ENCODE results near the gene ATF6B.
A peak's percentile ranks its signal among the peaks of the same experiment; 100 is the strongest.
"Not testable (repeated sequence)": the region's sequence is repeated elsewhere in the genome, so short reads cannot be mapped to it uniquely, and the experiment has no call there.

Gene ATF6B

GRCh38 chr6:32107406-32107805, 20.6 kb downstream of the ATF6B start:
- no peak for DNase-seq (ENCODE audit: low read depth)

GRCh38 chr6:32105433-32105832, 22.6 kb downstream of the ATF6B start:
- DNase-seq (ENCODE audit: low read depth), result no peak

- no peak for DNase-seq (ENCODE audit: low read depth)
These were observed 25.8 kb downstream of the ATF6B start for GRCh38 chr6:32102255-32102654.

- not testable (repeated sequence) for DNase-seq (ENCODE audit: low read depth)
These were observed 27.8 kb downstream of the ATF6B start for GRCh38 chr6:32100251-32100650.

DNA sequence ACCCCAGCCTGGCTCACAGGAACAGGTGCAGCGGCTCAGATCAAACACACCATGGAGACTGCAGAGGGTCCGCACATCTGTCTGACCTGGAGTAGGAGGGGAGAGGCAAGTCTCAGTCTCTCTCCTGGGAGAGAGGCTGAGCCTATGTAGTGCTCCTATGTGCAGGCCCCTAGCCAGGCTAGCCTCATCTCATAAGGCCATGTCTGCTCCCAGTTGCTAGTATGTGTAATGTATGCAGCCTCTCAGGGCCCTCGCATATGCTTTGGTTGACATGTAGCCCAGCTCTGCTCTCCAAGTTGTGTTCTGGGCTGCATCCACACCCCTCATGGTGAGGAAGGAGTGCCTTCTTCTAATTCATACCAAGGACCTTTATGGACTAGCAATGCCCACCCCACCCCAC, 30.7 kb downstream of the ATF6B start:
- no peak for DNase-seq (ENCODE audit: low read depth)

DNA sequence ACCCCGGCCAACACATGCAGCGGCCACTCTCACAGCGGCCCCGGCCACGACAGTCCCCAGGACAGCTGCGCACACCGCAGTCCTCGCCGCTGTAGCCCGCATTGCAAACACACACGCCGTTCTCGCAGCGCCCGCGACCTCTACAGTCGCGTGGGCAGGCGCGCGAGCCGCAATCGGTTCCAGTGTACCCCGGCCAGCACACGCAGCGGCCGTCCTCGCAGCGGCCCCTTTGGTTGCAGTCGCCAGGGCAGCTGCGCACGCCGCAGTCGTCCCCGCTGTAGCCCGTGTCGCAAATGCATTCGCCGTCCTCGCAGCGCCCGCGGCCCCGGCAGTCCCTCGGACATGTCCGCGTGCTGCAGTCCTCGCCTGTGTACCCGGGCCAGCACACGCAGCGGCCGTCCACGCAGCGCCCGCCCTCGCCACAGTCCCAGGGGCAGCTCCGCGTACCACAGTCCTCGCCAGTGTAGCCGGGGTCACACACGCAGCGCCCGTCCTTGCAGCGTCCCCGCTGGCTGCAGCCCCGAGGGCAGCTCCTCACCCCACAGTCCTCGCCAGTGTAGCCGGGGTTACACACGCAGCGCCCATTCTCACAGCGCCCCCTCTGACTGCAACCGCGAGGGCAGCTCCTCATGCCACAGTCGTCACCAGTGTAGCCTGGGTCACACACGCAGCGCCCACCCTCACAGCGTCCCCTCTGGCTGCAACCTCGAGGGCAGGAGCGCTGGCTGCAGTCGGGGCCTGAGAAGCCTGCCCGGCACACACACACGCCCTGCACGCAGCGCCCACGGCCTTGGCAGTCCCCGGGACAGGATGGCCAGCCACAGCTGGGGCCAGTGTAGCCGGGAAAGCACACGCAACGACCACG, 31.4 kb downstream of the ATF6B start:
- no peak for DNase-seq (ENCODE audit: low read depth)

GRCh38 chr6:32096087-32096393, 32.0 kb downstream of the ATF6B start:
- no peak for DNase-seq (ENCODE audit: low read depth)

DNA sequence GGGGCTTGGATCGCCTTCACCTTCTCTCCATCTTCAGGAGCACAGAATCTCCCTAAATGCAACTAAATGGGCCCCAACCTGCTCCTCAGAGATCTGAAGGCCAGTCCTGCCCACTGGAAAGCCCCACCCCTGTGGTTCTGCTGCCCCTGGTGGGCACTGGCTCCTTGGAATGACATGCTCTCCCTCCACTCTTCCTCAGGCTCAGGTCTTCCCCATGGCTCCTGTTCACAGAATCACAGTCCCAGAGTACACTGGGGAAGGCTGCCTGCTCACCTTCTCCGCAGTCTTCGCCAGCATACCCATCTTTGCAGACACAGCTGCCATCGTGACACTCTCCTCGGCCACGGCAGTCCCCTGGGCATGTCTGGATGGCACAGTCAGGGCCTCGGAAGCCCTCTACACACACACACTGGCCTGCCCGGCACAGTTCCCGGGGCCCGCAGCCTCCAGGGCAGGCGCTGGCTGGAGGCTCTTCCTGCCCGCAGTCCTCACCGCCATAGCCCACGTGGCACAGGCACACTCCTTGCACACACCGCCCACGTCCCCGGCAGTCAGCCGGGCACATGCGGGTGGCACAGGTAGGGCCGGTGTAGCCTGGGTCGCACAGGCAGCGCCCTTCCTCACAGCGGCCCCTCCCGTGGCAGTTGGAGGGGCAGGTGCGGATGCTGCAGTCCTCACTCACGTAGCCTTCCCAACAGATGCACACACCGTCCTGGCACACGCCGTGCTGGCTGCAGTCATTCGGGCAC, 32.5 kb downstream of the ATF6B start:
- DNase-seq (ENCODE audit: low read depth), result no peak

DNA sequence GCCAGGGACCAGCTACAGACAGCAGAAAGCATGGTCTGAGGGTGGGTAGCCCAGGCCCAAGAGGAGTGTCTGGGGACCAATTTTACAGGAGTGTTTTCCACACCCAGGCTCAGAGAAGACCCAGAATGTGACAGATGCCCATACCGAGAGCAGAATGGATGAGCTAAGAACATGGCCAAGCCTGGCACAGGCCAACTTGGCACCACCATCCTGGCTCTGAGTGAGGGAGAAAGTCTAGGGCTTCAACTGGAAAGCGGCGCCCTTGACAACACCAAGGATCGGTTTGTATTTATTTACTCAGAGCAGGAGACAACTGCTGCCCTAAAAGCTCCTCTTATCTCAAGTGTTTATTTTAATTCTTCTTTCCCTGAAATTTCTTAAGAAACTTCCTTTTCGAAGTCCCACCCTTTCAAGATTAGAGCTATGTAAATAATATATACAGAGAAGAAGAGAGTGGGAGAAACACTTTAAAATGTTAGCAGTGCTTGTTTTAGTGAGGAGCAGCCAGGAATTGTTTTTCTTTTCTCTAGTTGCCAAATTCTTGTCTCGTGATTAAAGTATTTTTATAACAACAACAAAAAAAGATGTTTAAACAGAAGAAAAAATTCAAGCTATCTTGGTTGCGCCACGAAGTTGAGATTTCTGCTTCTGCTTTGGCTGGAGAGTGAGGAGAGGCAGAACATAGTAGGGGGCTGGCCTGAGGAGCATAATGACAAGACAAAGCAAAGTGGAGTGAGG, 35.1 kb downstream of the ATF6B start:
- DNase-seq (ENCODE audit: low read depth), result no peak

- DNase-seq (ENCODE audit: low read depth), result no peak
These were observed 38.8 kb downstream of the ATF6B start for GRCh38 chr6:32089082-32089828.

DNA sequence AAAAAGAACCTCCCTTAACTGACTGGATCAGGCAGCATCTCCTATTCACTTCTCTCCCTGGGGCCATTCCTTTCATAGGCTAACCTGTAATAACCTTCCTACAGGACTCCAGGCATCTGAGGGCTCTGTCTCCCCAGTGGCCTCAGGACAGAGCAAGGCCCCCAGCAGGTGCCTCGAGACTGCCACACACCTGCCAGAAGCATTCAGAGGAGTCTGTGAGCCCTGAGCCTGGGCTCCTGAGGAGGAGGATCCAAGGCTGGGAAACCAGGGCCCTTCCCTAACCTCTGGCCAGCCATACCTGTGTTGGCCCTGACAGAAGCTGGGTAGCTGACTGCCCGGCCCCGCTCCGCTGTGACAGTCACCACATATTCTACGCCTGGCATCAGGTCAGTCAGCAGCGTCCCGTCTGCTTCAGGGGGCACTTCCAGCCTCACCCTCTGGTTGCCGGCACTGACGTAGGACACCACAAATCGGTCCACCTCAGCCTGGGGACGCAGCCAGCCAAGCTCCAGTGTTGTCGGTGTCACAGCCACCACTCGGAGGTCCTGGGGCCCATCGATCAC, 39.5 kb downstream of the ATF6B start:
- no peak for DNase-seq (ENCODE audit: low read depth)

DNA sequence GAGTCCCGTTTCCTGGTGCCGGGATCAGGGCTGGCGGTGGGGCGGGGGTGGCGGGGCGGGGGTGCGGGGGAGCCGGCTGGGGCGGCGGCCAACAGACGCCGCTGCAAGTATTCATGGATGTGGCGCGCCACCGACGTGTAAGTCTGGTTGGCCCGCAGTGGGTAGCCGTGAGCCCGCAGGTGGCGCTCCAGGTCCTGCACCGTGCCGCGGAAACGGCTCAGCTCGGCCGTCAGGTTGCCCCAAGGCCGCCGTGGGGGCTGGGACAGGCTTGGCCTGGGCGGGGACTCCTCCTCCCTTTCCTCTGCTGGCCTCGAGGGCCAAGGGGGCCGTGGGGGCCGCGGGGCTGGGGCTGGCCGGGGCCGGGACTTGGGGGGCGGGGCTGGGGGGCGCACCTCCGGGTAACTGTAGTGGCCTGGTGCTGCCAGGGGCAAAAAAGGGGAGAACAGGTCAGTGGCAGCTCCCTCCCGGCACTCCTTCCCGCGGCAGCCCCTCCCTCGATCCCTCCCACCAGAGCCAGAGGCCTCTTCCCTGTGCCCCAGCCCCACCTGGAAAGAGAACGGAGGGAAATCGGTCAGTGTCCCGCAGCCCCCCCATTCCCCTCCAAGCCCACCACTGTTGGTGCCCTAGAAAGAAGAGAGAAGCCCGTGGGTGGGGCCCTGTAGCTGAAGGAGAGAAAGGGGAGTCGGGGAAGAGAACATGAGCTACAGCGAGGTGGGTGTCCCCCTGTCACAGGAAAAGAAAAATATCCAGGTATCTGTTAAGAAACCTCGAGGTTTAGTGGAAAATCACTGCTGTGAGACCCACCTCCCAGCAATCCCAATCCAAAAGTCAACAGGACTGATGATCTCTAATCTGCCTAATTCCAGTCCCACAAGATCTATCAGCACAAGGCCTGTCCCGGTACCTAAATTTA, 40.2 kb downstream of the ATF6B start:
- peak; percentile 40 for DNase-seq (ENCODE audit: low read depth)

DNA sequence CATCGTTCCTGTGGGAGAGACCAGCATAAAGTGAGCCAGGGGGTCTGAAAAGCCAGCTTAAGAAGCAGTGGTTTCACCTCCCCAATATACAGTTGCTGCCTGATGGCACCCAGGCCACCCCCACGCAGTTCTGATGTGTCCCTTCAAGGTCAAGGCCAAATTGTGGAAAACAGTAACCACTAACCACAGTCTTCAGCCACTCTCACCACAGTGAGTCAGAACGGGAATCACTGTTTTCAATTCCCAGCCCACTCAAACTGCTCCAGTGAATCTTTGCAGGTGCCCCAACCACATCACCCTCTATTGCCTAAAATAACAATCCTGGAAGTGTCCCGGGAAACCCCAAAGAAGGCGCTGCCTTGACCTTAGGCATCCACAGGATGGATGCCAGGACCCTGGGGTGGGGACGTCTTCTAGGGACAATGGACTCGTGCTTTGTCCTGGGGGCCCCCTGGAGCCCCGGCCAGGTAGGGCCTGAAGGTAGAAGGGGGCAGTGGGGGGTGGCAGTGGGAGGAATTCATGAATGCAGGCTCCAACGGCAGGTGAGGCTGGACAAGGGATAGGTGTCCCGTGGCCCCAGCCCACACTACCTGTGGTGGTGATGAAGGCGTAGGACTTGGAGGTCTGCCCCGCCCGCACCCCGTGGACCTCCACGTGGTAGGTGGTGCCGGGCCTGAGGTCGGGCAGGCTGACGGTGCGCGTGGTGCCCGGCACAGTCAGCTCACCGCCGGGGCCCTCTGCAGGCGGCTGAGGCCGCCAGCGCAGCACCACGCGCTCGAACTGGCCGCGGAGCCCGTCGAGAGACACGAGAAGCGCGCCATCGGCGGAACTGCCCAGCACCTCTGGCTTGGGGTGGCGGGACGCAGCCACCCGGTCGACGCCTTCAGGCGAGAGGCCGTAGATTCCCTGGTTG, 41.1 kb downstream of the ATF6B start:
- DNase-seq (ENCODE audit: low read depth), result no peak

DNA sequence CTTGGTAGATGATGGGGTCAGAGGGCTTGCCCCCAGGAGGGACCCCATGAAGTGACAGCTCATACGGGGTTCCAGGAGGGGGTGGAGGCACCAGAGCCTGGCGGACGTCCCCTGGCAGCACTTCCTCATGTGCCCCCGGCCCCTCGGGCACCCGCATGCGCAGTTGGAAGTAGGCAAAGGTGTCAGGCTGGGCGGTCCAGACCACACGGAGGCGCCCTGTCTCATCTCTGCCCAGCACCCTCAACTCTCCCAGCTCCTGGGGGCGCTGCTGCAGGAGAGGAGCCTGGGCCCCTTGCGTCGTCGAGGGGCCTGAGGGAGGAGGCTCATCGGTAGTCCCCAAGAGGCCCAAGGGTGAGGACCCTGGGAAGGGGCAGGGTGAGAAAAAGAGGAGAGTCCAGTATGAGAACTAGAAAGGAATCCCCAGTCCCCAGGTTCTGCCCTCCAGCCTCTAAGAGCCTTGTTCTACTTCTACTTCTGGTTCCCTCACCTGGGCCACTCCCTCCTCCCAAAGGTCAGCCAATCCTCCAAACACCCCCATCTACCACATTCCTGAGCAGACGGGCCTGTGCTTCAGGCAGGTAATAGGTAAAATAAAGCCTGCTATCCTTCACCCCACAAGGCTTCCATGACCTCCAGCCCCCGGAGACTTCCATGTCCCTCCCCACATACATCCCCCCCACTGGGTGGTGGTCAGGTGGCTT, 42.1 kb downstream of the ATF6B start:
- no peak for DNase-seq (ENCODE audit: low read depth)

DNA sequence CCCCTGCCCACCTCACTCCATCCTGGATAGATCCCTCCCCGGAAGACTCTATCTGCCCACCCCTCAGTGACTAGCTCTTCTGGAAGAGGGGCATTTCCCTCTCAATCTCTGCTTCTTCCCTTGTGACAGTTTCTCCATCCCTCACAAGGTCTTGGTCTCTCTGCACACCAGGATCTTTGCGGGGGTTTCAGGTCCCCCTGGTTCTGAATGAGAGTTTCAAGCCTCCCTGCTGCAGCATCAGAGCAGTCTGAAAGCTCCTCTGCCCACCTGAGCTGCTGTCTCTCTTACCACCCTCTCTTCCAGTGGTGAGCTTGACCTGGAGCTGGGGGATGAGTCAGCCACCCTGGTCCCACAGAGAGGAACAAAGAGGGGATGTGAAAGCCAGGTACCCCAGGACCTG, 43.3 kb downstream of the ATF6B start:
- DNase-seq (ENCODE audit: low read depth), result no peak

- DNase-seq (ENCODE audit: low read depth), result no peak
These were observed 44.0 kb downstream of the ATF6B start for GRCh38 chr6:32083812-32084768.

- DNase-seq (ENCODE audit: low read depth), result no peak
These were observed 45.1 kb downstream of the ATF6B start for GRCh38 chr6:32082935-32083334.

DNA sequence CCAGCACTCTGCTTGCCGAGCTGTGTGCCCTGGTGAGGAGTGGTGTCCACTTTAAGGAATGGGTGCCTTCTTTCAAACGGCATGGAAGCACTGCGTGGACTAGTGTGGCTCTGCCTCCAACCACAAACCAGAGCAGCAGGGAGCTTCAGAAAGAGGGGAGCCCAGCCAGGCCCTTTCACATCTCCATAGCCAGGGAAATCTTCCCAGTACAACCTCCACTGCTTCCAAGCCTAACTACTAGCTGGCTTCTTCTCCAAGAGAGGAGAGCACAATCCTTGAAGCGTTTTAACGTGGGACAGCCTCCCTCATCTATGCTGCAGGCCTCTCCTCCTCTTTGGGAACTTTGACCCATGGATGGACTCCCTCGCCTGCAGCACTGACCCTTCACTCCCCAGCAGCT, 45.6 kb downstream of the ATF6B start:
- no peak for DNase-seq (ENCODE audit: low read depth)
